HEK293 (cell line): Measurements from ENCODE around the gene NPC1.
A peak's percentile ranks its signal among the peaks of the same experiment; 100 is the strongest.

ENCODE experiments used
- MZF1 ChIP-seq: fragments of 450-650 bp; formaldehyde crosslinking; IDR thresholded peaks from 2 replicates; pipeline ENCODE4 v1.5.1; 2017; ENCODE audit warnings: missing biosample characterization, missing genetic modification characterization, borderline replicate concordance
- SP7 ChIP-seq: fragments of 450-650 bp; formaldehyde crosslinking; IDR thresholded peaks from 2 replicates; pipeline ENCODE4 v1.5.1; 2016; ENCODE audit warnings: missing biosample characterization, missing genetic modification characterization
- YY2 ChIP-seq: fragments of 450-650 bp; formaldehyde crosslinking; IDR thresholded peaks from 2 replicates; pipeline ENCODE4 v1.5.1; 2016; ENCODE audit warnings: missing biosample characterization, missing genetic modification characterization
- ZNF174 ChIP-seq: fragments of 450-650 bp; formaldehyde crosslinking; IDR thresholded peaks from 2 replicates; pipeline ENCODE4 v1.5.0; 2017; ENCODE audit warnings: missing biosample characterization, mild to moderate bottlenecking, missing genetic modification characterization
- ZNF280D ChIP-seq: fragments of 450-650 bp; formaldehyde crosslinking; IDR thresholded peaks from 2 replicates; pipeline ENCODE4 v1.5.1; 2016; ENCODE audit warnings: missing biosample characterization, missing genetic modification characterization
- ZNF292 ChIP-seq: fragments of 450-650 bp; formaldehyde crosslinking; IDR thresholded peaks from 2 replicates; pipeline ENCODE4 v1.5.1; 2016; ENCODE audit warnings: low read depth, missing biosample characterization, missing genetic modification characterization, borderline replicate concordance
- ZNF639 ChIP-seq: fragments of 450-650 bp; formaldehyde crosslinking; IDR thresholded peaks from 2 replicates; pipeline ENCODE4 v1.5.1; 2016; ENCODE audit warnings: missing biosample characterization, missing genetic modification characterization
- ZNF76 ChIP-seq: fragments of 450-650 bp; formaldehyde crosslinking; IDR thresholded peaks from 2 replicates; pipeline ENCODE4; 2016; ENCODE audit warnings: low read depth, missing biosample characterization, missing genetic modification characterization, borderline replicate concordance
- ZNF776 ChIP-seq: fragments of 450-650 bp; formaldehyde crosslinking; IDR thresholded peaks from 2 replicates; pipeline ENCODE4 v1.5.0; 2017; ENCODE audit warnings: missing biosample characterization, missing genetic modification characterization, borderline replicate concordance
- TF ChIP-seq, protein P1 (sequence below): fragments of 450-650 bp; formaldehyde crosslinking; IDR thresholded peaks from 2 replicates; pipeline ENCODE4 v1.5.1; 2016; ENCODE audit warnings: missing biosample characterization, missing genetic modification characterization

DNA sequence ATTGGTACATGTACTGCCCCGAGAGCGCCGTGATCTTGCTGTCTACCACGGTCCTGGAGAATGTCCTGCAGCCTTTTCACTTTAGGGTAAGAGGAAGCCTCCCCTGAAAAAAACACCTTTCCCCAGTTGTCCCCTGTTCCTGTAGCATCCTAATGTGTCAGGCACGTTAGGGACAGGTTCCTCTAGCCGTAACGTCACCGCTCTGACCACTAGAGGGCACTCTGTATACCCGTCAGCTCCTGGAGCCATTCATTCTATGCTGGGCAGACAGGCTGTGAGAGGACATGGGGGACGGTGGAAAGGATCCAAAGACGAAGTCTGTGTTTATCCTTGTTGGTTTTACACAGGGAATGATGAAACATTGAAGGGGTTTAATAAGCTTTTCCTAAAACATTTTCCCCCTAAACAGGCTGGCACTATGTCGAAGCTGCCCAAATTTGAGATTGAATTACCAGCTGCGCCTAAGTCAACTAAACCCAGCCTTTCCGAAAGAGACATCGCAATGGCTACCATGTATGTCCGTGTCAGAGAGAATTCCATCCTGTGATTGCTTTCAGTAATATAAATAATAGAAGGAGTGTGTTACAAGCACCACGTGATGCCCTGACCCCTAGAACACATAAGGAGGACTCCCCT lies 70.3 kb downstream of the NPC1 start:
- TF ChIP-seq SP7 (tag by site-specific recombination) (no peak), YY2 (tag by site-specific recombination) (no peak), ZNF280D (tag by site-specific recombination) (no peak), ZNF292 (tag by site-specific recombination) (no peak), MZF1 (tag by site-specific recombination) (no peak), ZNF776 (no peak), ZNF639 (tag by site-specific recombination) (no peak), ZNF174 (tag by site-specific recombination) (no peak), ZNF76 (tag by site-specific recombination) (no peak)
- TF ChIP-seq, protein P1, sequence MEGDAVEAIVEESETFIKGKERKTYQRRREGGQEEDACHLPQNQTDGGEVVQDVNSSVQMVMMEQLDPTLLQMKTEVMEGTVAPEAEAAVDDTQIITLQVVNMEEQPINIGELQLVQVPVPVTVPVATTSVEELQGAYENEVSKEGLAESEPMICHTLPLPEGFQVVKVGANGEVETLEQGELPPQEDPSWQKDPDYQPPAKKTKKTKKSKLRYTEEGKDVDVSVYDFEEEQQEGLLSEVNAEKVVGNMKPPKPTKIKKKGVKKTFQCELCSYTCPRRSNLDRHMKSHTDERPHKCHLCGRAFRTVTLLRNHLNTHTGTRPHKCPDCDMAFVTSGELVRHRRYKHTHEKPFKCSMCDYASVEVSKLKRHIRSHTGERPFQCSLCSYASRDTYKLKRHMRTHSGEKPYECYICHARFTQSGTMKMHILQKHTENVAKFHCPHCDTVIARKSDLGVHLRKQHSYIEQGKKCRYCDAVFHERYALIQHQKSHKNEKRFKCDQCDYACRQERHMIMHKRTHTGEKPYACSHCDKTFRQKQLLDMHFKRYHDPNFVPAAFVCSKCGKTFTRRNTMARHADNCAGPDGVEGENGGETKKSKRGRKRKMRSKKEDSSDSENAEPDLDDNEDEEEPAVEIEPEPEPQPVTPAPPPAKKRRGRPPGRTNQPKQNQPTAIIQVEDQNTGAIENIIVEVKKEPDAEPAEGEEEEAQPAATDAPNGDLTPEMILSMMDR (tag by site-specific recombination) = peak; percentile 62
